ENCODE data around the gene SLC35E2B.
"Not testable (repeated sequence)": the region's sequence is repeated elsewhere in the genome, so short reads cannot be mapped to it uniquely, and the experiment has no call there.

The SLC35E2B gene

DNA sequence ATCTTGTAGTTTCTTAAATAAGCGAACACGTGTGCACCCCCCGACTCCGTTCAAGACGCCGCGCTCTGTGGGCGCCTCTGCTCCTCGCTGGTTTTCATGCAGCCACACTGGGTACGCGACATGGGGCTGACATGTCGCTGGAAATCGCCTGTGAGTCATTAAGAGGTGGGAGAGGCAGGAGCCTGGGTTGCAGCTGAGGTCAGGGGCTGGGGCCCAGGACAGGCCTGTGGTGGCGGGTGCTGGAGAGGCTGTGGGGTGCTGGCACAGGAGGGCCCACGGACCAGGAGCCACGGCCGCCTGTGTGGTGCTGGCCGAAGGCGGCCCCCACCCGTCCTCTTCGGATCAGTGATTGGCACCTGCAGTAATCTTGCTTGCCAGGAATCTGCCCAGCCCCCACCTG, 17.8 kb downstream of the SLC35E2B start:
- not testable (repeated sequence) for DNase-seq (ENCODE audit: low spot score)

DNA sequence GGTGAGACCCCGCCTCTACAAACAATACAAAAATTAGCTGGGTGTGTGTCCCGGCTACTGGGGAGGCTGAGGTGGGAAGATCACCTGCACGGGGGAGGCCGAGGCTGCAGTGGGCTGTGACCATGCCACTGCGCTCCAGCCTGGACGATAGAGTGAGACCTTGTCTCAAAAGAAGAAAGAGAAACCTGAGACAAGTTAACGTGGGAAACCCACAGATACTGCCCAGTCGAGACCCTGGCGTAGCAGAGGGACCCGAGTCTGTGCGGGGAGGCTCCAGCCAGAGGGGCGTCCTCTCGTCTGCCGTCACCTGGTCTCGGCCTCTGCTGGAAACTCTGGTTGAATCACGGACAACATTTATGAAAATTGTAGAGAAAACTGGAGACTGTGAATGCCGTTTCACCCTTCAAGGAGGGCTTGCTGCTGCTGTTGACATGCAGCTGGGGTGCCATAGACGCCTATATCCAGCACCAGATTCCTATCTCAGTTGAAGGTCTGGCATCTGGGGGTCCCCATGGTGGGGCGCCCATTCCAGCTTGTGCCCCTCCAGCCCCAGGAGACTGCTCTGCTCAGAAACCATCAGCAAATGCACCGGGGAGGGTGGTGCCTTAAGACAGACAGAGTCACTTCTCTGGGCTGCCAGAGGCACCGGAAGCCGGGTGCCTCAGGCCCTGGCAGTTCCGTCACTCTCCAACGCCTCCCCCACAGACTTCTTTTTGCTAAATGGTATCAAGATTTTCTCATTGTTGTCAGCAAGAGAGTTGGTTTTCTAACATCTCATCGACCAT, 20.2 kb downstream of the SLC35E2B start:
- no peak for DNase-seq (ENCODE audit: low spot score)

DNA sequence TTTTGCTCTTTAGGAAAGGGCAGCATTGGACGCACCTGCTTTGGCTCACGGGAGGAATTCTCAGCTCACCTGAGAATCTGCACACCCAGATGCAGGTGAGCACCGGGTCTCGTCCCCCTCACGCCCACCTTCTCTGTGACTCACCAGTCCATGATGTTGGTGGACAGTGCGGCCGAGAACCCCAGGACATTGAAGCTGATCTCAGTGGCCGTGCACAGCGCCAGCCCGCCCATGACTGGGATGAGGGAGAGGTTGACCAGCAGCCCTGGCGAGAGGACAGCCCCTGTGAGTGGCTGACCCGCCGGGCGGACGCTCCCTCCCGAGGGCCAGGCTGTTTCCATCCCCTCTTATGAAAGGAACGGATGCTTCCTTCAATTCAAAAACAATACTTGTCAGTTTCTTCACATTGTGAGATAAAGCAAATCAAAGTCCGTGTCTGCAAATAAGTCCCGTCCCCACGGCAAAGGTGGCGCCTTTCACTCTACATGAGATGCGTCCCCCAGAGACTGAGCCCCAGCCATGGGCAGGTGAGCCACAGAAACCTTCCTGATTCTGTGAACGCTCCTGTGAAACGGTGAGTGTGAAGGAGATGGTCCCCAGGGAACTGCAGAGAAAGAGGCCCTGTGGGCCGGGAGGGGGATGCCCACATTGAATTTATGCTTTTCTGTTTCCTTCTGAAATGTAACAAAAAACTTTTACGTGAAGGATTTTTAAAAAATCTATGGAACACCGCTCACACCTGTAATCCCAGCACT, 21.1 kb downstream of the SLC35E2B start:
- no peak for DNase-seq (ENCODE audit: low spot score)

DNA sequence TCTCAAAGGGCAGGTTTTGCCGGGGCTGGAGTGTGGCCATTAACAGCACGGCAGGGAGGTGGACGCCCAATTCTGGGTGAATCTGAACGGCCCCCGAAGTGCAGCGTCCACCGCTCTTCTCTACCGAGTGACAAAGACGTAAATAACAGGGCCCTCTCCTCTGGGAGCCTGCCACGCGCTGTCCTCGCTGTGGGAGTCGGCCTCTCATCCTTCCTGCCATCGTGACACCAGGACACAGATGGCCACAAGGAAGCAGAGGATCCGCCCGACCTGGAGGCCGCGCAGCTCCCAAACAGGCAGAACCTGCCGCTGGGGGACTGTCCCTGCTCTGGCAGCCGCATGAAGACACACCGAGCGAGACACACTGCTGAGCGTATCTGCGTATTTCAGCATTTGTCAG, 21.7 kb downstream of the SLC35E2B start:
- no peak for DNase-seq (ENCODE audit: low spot score)

GRCh38 chr1:1669468-1670440, 22.8 kb downstream of the SLC35E2B start:
- DNase-seq (ENCODE audit: low spot score) = no peak

DNA sequence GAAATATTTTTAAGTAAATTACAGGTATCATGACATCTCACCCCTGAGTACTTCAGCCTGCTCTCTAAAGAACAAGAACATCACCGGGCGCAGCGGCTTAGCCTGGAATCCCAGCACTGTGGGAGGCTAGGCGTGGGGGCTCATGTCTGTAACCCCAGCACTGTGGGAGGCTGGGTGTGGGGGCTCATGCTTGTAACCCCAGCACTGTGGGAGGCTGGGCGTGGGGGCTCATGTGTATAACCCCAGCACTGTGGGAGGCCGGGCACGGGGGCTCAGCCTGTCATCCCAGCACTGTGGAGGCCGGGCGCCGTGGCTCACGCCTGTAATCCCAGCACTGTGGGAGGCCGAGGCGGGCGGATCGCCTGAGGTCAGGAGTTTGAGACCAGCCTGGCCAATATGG, 26.1 kb downstream of the SLC35E2B start:
- no peak for DNase-seq (ENCODE audit: low spot score)

- DNase-seq (ENCODE audit: low spot score) = no peak
Measured at GRCh38 chr1:1665815-1666251, 26.8 kb downstream of the SLC35E2B start.

GRCh38 chr1:1664941-1665814, 27.4 kb downstream of the SLC35E2B start:
- DNase-seq (ENCODE audit: low spot score) = no peak

DNA sequence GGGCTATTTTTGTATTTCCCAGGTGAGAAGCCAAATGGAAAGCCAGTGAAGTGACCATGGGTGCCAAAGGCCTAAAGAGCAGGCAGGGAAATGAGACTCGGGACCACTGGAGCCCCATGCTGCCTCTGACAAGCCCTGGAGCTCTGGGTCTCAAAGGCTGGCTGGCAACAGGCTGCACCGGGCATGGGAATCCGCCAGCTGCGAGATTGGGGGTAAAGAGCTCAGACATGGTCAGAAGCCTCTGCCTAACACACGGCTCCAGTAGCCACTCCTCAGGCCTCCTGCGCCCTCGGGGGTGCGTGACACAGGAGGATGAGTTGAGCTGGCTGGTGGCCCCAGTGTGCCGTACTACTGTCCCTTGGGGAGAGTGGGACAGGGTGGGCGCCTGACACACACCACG, 28.3 kb downstream of the SLC35E2B start:
- not testable (repeated sequence) for DNase-seq (ENCODE audit: low spot score)

DNA sequence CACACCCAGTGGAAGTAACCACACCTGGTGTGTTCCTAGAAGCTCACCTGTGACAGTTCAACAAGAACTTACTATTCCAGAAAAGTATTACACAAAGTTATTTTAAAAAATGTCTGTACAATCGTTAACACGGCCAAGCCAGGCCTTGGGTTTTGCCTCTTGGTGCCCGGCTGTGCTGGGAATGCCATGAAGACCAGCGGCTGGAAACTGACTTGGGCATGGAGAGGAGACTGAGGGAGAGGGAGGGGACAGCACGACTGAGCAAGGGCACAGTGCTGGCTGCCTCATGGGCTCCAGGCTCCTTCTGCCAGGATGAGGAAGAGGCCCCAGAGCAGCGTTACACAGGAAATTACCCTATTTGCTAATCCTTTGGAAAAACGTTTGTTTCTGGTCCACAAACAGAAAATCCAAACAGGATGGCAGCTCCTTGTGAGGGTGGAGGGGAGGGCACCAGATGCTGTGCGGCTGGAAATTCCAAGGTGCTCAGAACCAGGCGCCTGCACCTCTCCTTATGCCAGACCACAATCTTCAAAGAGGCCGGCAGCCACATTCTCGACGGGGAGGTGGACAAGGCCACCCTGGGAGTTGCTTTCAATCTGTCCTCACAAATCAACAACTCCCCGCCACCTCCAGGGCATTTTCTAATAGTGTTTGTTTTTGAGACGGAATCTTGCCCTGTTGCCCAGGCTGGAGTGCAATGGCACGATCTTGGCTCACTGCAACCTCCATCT, 29.6 kb downstream of the SLC35E2B start:
- DNase-seq (ENCODE audit: low spot score) = not testable (repeated sequence)

GRCh38 chr1:1662392-1662791, 30.2 kb downstream of the SLC35E2B start:
- DNase-seq (ENCODE audit: low spot score) = not testable (repeated sequence)

- peak; percentile 97 for DNase-seq (ENCODE audit: low spot score)
Measured at GRCh38 chr1:1658583-1659549, 33.7 kb downstream of the SLC35E2B start, which contains the start of gene CDK11B. Gene CDK11B (minus strand): TSS chr1:1659004. CDS start chr1:1657485, 1,519 bp downstream.

GRCh38 chr1:1648265-1648664, 44.3 kb downstream of the SLC35E2B start:
- DNase-seq (ENCODE audit: low spot score) = not testable (repeated sequence)

- not testable (repeated sequence) for DNase-seq (ENCODE audit: low spot score)
Measured at GRCh38 chr1:1647567-1648241, 44.9 kb downstream of the SLC35E2B start.

GRCh38 chr1:1646326-1646725, 46.3 kb downstream of the SLC35E2B start:
- DNase-seq (ENCODE audit: low spot score) = not testable (repeated sequence)

DNA sequence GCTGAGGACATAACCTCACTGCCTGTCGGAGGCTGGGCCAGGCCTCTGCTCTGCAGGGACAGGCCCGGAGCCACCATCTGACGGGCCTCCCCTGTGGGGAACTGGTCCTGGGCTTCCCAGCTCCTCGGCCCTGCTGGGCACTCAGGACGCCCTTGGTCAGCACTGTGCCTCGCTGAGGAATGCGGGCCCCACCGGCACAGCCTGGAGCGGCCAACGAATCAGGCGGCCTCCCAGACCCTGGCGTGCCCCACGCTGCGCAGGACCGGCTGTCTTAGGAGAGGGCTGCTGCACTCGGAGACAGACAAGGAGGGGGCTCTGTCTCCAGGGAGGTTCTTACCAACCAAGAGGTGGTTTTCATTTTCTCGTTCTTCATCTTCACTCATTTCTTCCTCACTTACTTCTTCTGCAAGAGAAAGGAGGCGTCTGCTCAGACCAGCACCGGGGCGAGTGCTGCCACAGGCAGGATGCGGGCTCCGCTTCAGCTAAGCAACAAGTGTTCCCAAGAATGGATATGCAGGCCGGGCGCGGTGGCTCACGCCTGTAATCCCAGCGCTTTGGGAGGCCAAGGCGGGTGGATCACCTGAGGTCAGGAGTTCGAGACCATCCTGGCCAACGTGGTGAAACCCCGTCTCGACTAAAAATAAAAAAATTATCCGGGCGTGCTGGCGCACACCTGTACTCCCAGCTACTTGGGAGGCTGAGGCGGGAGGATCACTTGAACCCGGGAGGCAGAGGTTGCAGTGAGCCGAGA, 51.7 kb downstream of the SLC35E2B start:
- not testable (repeated sequence) for DNase-seq (ENCODE audit: low spot score)

DNA sequence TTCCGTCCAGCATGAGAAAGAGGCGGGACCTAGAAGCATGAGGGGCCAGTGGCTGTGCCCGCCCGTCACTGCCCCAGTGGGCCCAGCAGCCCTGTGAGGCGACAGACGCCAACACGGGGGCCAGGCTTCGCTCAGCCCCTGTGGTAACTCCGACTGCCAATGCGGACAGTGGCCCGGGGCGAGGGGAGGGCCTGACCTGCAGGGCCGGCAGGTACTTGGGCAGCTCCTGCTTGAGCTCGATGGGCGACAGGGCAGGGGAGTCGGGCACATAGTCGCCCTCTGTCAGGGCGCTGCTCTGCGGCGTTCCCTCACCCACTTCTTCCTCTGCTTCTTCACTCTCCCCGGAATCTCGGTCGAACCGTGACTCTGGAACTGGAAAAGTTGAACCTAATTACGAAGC, 52.5 kb downstream of the SLC35E2B start:
- DNase-seq (ENCODE audit: low spot score) = not testable (repeated sequence)

- not testable (repeated sequence) for DNase-seq (ENCODE audit: low spot score)
Measured at GRCh38 chr1:1639368-1639767, 53.2 kb downstream of the SLC35E2B start.

Measured in SW480 (cell line).